Epithelial cell of esophagus (primary cell): ENCODE data around the gene HRG.
A peak's percentile ranks its signal among the peaks of the same experiment; 100 is the strongest.
"Not testable (repeated sequence)": the region's sequence is repeated elsewhere in the genome, so short reads cannot be mapped to it uniquely, and the experiment has no call there.

Experiments used
- DNase-seq: peaks from one replicate; pipeline ENCODE4 v3.0.0; 2010; ENCODE audit warnings: low read depth
- H3K4me3 ChIP-seq: 2 replicates; pipeline ENCODE4 v1.5.1; 2011; ENCODE audit warnings: mild to moderate bottlenecking, low read length, control low read depth
- TF ChIP-seq, protein P1 (sequence below): IDR thresholded peaks from 2 replicates; pipeline ENCODE4 v1.5.1; 2011; ENCODE audit warnings: low read depth, mild to moderate bottlenecking, low read length, control low read depth, inconsistent platforms; ENCODE audit not compliant: insufficient read depth; ENCODE audit errors: missing control alignments

Gene HRG

DNA sequence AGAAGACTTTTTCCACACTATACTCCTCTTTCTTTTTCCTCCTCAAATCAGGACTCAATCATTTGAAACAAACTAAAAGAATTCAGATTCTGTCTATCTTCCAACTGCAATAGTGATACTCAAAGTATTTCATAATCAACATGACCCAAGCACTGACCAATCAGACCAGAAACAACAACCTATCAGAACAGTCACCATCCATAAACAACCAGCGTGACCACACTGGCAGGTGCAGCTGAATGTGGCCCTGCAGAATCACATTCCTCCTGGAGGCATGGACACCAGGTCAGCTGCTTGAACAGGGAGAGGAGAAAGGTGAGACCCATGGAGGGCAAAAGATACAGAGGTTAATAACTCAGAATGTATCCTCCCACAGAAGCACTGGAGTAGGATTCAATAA, 13.3 kb downstream of the HRG start:
- no peak for DNase-seq
- H3K4me3 ChIP-seq, result no peak overlapping the region
- TF ChIP-seq, protein P1, sequence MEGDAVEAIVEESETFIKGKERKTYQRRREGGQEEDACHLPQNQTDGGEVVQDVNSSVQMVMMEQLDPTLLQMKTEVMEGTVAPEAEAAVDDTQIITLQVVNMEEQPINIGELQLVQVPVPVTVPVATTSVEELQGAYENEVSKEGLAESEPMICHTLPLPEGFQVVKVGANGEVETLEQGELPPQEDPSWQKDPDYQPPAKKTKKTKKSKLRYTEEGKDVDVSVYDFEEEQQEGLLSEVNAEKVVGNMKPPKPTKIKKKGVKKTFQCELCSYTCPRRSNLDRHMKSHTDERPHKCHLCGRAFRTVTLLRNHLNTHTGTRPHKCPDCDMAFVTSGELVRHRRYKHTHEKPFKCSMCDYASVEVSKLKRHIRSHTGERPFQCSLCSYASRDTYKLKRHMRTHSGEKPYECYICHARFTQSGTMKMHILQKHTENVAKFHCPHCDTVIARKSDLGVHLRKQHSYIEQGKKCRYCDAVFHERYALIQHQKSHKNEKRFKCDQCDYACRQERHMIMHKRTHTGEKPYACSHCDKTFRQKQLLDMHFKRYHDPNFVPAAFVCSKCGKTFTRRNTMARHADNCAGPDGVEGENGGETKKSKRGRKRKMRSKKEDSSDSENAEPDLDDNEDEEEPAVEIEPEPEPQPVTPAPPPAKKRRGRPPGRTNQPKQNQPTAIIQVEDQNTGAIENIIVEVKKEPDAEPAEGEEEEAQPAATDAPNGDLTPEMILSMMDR, result no peak

DNA sequence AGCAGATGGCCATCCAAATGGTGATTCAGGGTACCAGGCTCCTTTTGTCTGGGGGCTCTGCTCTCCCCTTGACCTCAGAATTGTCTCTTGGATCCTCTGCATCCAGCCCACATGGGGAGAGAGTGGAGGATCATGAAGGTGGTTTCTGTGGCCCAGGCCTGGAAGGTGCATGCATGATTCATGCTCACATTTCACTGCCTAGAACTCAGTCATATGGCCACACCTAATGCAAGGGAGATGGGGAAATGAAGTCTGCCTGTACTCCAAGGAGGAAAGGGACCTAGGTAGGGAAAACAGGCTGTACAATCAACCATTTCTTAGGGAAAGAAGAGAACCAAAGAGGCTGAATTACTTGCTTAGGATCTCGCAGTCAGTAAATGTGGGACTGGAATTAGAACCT, 15.1 kb downstream of the HRG start:
- peak; percentile 82 for DNase-seq
- H3K4me3 ChIP-seq, result no peak overlapping the region
- TF ChIP-seq, protein P1, result no peak

DNA sequence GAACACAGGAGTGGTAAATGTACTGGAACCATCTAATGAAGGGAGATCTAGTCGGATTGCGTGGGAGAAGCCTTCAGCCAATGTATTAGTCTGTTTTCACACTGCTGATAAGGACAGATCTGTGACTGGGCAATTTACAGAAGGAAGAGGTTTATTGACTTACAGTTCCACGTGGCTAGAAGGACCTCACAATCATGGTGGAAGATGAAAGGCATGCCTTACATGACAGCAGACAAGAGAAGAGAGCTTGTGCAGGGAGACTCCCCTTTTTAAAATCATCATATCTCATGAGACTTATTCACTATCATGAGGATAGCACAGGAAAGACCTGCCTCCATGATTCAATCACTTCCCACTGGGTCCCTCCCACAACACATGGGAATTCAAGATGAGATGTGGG, 17.0 kb downstream of the HRG start:
- no peak for DNase-seq
- H3K4me3 ChIP-seq, result no peak overlapping the region
- TF ChIP-seq, protein P1, result no peak

DNA sequence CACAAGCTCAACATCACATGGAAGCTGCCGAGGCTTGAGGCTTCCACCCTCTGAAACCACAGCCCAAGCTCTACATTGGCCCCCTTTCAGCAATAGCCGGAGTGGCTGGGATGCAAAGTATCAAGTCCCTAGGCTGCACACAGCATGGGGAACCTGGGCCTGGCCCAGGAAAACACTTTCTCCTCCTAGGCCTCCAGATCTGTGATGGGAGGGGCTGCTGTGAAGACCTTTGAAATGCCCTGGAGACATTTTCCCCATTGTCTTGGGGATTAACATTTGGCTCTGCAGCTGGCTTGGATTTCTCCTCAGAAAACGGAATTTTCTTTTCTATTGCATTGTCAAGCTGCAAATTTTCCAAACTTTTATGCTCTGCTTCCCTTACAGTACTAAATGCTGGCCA, 18.2 kb downstream of the HRG start:
- H3K4me3 ChIP-seq, result no peak overlapping the region
- no peak for DNase-seq
- TF ChIP-seq, protein P1, result no peak

DNA sequence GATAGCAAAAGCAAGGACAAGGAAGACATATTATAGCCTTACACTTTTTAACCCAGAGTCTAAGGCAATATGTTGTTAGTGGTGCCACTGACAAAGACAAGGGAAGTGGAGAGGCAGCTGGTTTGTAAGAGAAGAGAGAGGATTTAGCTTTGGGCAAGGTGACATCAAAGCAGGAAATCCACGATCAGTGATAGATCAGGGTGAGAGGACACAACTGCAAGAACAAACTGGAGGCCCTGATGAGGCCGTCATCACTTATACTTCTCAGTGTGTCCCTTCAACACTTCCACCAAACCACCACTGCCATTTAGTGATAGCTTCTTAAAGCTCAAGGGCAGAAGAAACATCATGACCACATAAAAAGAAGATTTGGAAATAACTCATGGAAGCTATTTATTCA, 20.7 kb downstream of the HRG start:
- not testable (repeated sequence) for DNase-seq, H3K4me3 ChIP-seq

DNA sequence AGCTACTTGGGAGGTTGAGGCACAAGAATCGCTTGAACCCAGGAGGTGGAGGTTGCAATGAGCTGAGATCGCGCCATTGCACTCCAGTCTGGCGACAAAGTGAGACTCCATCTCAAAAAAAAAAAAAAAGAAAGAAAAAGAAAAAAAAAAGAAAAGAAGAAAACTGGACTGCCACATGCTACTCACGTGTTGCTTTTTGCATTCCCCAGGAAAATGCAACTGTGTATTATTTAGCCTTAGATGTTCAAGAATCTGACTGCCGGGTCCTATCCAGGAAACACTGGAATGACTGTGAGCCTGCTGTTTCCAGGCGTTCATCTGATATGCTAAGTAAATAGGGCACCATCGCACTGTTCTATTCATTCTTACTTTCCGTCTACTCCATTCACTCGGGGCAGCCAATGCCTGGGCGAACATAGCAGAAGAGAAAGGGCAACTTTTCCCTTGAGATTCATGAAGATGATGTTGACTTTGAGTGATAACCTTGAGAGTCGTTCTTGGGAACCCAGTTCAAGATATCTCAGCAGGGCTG, 21.4 kb downstream of the HRG start:
- DNase-seq, result no peak
- no peak overlapping the region for H3K4me3 ChIP-seq
- TF ChIP-seq, protein P1, result no peak

DNA sequence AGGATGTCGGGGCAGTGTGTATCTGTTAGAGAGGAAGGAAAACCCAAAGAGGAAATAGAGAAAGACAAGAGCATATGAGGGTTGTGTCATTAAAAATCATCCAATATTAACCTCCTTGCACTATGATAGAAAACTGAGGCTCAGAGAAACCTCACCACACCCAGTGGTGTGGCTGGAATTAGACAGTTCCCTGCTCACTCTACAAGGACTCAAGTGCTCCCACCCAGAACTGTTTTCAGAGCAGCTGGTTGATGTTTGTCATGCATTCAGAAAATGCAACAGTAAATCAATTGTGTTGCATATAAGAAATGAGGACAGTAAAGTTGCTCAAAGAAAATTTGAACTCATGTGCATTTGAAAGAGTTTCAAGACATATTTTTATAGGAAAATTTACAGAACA, 24.5 kb downstream of the HRG start:
- not testable (repeated sequence) for H3K4me3 ChIP-seq, DNase-seq

DNA sequence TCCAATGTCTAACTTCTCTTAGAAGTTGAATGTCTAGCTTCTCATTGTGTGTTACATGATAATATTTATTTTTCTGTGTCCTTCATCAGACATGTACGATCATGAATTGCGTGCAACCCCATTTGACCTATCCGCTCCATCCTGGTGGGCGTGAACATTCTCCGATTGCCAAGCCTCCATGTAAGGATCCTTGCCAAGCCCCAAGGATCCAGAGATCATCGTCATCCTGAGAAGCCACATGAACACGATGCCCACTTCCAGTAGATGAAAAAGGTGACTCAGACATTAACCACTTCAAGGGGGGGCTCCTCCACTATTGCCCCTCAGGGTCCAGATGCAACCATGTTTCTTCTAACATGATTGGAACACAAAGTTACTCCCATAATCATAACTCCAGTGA, 25.9 kb downstream of the HRG start:
- no peak overlapping the region for H3K4me3 ChIP-seq
- peak; percentile 26 for DNase-seq
- TF ChIP-seq, protein P1, result no peak
